K562 (cell line): ENCODE data around the gene CYSRT1. TPM values are rescaled to one million over a fixed set of nuclear protein-coding genes. Genes with fewer than 3 reads are reported as not detected.

Experiments
- EGR1 ChIP-seq: fragments of 450-650 bp; conservative IDR thresholded peaks from 2 replicates; pipeline ENCODE4 v1.6.1; 2017; ENCODE audit warnings: mild to moderate bottlenecking
- EP400 ChIP-seq: fragments of 450-650 bp; IDR thresholded peaks from 2 replicates; pipeline ENCODE4 v1.6.1; 2017; ENCODE audit warnings: antibody characterized with exemption, mild to moderate bottlenecking, moderate library complexity
- GTF2A2 ChIP-seq: IDR thresholded peaks from 2 replicates; pipeline ENCODE4 v1.6.1; 2016; ENCODE audit warnings: mild to moderate bottlenecking, missing genetic modification characterization, missing compliant biosample characterization
- HCFC1 ChIP-seq: IDR thresholded peaks from 2 replicates; pipeline ENCODE4 v1.6.1; 2012; ENCODE audit warnings: low read depth, low read length, improper control_type of control experiment
- HDAC2 ChIP-seq: fragments of 450-650 bp; IDR thresholded peaks from 2 replicates; pipeline ENCODE4 v1.6.1; 2016; ENCODE audit warnings: mild to moderate bottlenecking
- HDAC3 ChIP-seq: fragments of 450-650 bp; IDR thresholded peaks from 2 replicates; pipeline ENCODE4 v1.6.1; 2018; ENCODE audit warnings: borderline replicate concordance, mild to moderate bottlenecking, moderate library complexity; ENCODE audit not compliant: partially characterized antibody
- JUND ChIP-seq, 2 experiments: IDR thresholded peaks; 2 replicates in 1 of 2; 3 replicates in 1 of 2; pipeline ENCODE4 v1.6.1; 2011; ENCODE audit warnings: borderline replicate concordance in 2 of 2, low read depth in 2 of 2, low read length in 2 of 2, improper control_type of control experiment in 1 of 2, missing biosample characterization in 1 of 2, missing genetic modification characterization in 1 of 2, missing genetic modification reagents in 1 of 2
- MED1 ChIP-seq: sonication (generic); formaldehyde crosslinking; IDR thresholded peaks from 2 replicates; pipeline ENCODE4 v1.8.1; 2023; ENCODE audit warnings: missing genetic modification reagents, borderline replicate concordance
- PTBP1 ChIP-seq: fragments of 200-400 bp; formaldehyde crosslinking; IDR thresholded peaks from 2 replicates; pipeline ENCODE4 v1.6.1; 2017; ENCODE audit warnings: low read depth, low read length
- SOX6 ChIP-seq: fragments of 450-650 bp; IDR thresholded peaks from 2 replicates; pipeline ENCODE4 v1.6.1; 2014; ENCODE audit warnings: mild to moderate bottlenecking
- TFAP4 ChIP-seq: sonication (generic); formaldehyde crosslinking; IDR thresholded peaks from 2 replicates; pipeline ENCODE4 v1.8.0; 2022; ENCODE audit warnings: missing genetic modification reagents, mild to moderate bottlenecking, moderate library complexity, borderline replicate concordance
- VEZF1 ChIP-seq: fragments of 200-800 bp; sonication (Bioruptor generic); IDR thresholded peaks from 2 replicates; pipeline ENCODE4 v1.6.1; 2017; ENCODE audit warnings: missing genetic modification characterization, missing compliant biosample characterization
- YY1 ChIP-seq, 3 experiments: IDR thresholded peaks; 2 replicates each; pipeline ENCODE4 v1.6.1; 2011; ENCODE audit warnings: low read length in 2 of 3, mild to moderate bottlenecking in 2 of 3, moderate library complexity in 2 of 3, borderline replicate concordance in 1 of 3, control low read depth in 1 of 3, low read depth in 1 of 3; ENCODE audit not compliant: insufficient read depth in 3 of 3, insufficient replicate concordance in 2 of 3, control insufficient read depth in 1 of 3, insufficient read length in 1 of 3; ENCODE audit errors: extremely low read depth in 1 of 3
- ZBTB11 ChIP-seq, 3 experiments: fragments of 200-800 bp in 1 of 3; fragments of 250-450 bp in 1 of 3; fragments of 450-650 bp in 1 of 3; sonication (Bioruptor Pico) in 1 of 3; sonication (Bioruptor generic) in 1 of 3; formaldehyde crosslinking in 1 of 3; IDR thresholded peaks; 2 replicates each; pipeline versions ENCODE4 v1.6.1 to v1.8.0; 2016 to 2022; ENCODE audit warnings: mild to moderate bottlenecking in 2 of 3, missing genetic modification characterization in 2 of 3, missing compliant biosample characterization in 1 of 3, moderate library complexity in 1 of 3
- ZNF274 ChIP-seq: IDR thresholded peaks from 2 replicates; pipeline ENCODE4 v1.6.1; 2011; ENCODE audit warnings: low read depth, mild to moderate bottlenecking, low read length, moderate library complexity, borderline replicate concordance
- ZNF75A ChIP-seq: fragments of 450-650 bp; formaldehyde crosslinking; IDR thresholded peaks from 2 replicates; pipeline ENCODE4 v1.4.0; 2020; ENCODE audit warnings: mild to moderate bottlenecking
- polyA plus RNA-seq, 8 experiments: library from polyadenylated mRNA; depleted of rRNA in 4 of 8; stranded (reverse) in 5 of 8; unstranded in 3 of 8; fragments of >200 nt; fragmentation: Nextera tagmentation in 2 of 8; fragmentation: Illumina TruSeq in 1 of 8; extraction: Ambion mirVana in 2 of 8; extraction: Trizol in 1 of 8; gene quantifications; 2 replicates each; pipeline versions ENCODE4 v1.2.1 to v1.2.3, GENCODE V29; 2011 to 2014; ENCODE audit warnings: inconsistent platforms in 1 of 8, missing spikeins in 1 of 8
- total RNA-seq, 7 experiments: library from RNA; depleted of rRNA in 6 of 7; stranded (reverse); fragments of >200 nt in 6 of 7; fragmentation: Illumina TruSeq in 2 of 7; extraction: Trizol in 2 of 7; gene quantifications; 2 replicates each; pipeline versions ENCODE4 v1.2.1 to v1.2.3, GENCODE V29; 2011 to 2021; ENCODE audit warnings: low replicate concordance in 1 of 7
- TF ChIP-seq, protein P1 (sequence below), 2 experiments: fragments of 250-450 bp in 1 of 2; fragments of 450-650 bp in 1 of 2; sonication (Bioruptor Pico) in 1 of 2; IDR thresholded peaks; 2 replicates each; pipeline versions ENCODE4 v1.6.1 to v1.8.0; 2016 to 2021; ENCODE audit warnings: mild to moderate bottlenecking in 2 of 2, moderate library complexity in 2 of 2, missing compliant biosample characterization in 1 of 2, missing genetic modification characterization in 1 of 2

Gene CYSRT1
- total and polyA plus RNA-seq, 9 of the 15 experiments (the other 6 are each of a cell fraction or from before 2014, with no cell fraction given) = 0.04 to 1.4 (median 0.42) TPM; not detected in 3

DNA sequence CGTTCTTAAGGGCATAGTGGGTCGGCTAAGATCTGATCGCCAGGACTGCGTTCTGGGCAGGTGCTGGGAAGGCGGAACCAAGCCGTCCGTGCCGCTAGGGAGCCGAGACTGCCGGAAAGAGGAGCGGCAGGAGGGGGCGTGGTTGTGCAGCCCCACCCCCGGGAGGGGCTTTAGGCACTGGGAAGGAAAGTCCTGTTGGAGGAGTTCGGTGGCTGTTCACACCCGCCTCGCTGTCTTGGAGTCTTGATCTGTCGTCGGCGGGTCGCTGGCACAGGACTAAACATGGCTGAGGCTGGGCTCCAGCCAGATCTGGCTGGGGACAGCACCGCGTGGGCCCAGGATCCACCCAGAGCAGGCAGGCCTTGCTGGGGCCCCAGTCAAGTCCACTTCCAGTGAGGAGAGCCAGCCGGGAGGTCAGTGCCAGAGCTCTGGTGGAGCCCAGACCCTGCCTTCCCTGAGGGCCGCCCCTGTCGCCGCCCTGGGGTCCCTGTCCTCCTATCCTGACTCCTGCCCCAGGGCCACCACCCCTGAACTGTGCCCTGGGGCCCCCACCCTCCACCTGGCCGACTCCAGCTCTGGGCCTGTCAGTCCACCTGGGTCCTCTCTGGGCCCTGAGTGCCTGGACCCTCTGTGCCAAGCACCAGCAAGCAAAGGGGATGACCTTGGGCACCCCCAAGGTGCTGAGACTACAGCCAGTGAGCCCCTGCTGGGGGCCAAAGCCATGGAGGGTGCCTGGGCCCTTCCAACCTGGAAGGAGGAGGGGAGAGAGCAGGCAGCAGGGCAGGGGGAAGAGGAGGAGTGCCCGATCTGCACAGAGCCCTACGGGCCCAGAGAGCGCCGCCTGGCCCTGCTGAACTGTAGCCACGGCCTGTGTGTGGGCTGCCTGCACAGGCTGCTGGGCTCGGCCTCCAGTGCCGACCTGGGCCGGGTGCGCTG, 7.4 kb upstream of the CYSRT1 start (continued):
- TF ChIP-seq TFAP4 (CRISPR knock-in tag) (peak; percentile 63), ZNF75A (CRISPR knock-in tag) (no peak), YY1 (IDR thresholded peaks at IDR 0.05; ENCODE audit: borderline replicate concordance in 1 of 3, control insufficient read depth in 1 of 3, extremely low read depth in 1 of 3, insufficient read depth in 3 of 3, insufficient read length in 1 of 3, insufficient replicate concordance in 2 of 3, low read depth in 1 of 3, low read length in 2 of 3) (peak in 2 of 3 experiments; percentile 19 to 66), VEZF1 (CRISPR knock-in tag) (peak; percentile 59; the same call in 1 of the 2 replicates), EGR1 (0 out of 2 replicates have a peak, but pooled peaks have one; percentile 25), ZBTB11 (CRISPR knock-in tag; IDR thresholded peaks at IDR 0.05) (peak; percentile 44 to 96 (median 81); a peak in 4 of 6 replicates), HDAC3 (no peak), PTBP1 (no peak), GTF2A2 (tag) (no peak), MED1 (CRISPR knock-in tag) (no peak), ZNF274 (no peak), JUND (IDR thresholded peaks at IDR 0.05; ENCODE audit: borderline replicate concordance, low read depth, low read length) (peak; percentile 21; the same call in 1 of the 2 replicates), JUND (tag; IDR thresholded peaks at IDR 0.05; ENCODE audit: borderline replicate concordance, low read depth, low read length) (no peak), SOX6 (no peak), HDAC2 (no peak), EP400 (peak; percentile 19; the same call in 1 of the 2 replicates), HCFC1 (0 out of 2 replicates have a peak, but pooled peaks have one; percentile 23)
- TF ChIP-seq, protein P1, sequence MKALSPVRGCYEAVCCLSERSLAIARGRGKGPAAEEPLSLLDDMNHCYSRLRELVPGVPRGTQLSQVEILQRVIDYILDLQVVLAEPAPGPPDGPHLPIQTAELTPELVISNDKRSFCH (CRISPR knock-in tag; IDR thresholded peaks at IDR 0.05) = no peak
- TF ChIP-seq, protein P1 (tag; IDR thresholded peaks at IDR 0.05) = 0 out of 2 replicates have a peak, but pooled peaks have one; percentile 21
